OCI-LY7 (cell line): ENCODE measurements around the gene CDCP2. TPM values are rescaled to one million over a fixed set of nuclear protein-coding genes. Genes with fewer than 3 reads are reported as not detected.

Experiments used
- BruUV-seq: library from RNA; stranded (reverse); fragments of 400-500 nt; replicated peaks from 2 replicates; lab custom pipeline; 2021; lab: Mats Ljungman, UMichigan
- CTCF ChIA-PET: fragments of 300-600 bp; sonication (Branson Sonifier 250); formaldehyde crosslinking; loops from one replicate; lab custom pipeline; 2022; ENCODE audit warnings: antibody characterized with exemption; ENCODE audit not compliant: unreplicated experiment; lab: Charles Lee
- POLR2A ChIA-PET: fragments of 300-600 bp; sonication (Branson Sonifier 250); formaldehyde crosslinking; loops from one replicate; lab custom pipeline; 2022; ENCODE audit warnings: antibody characterized with exemption; lab: Charles Lee
- DNase-seq: peaks from one replicate; pipeline ENCODE4 v3.0.0-alpha.2; 2015; ENCODE audit warnings: low spot score
- H2AFZ ChIP-seq: fragments of 200-600 bp; sonication (generic), shearing (Covaris generic); 2 replicates; pipeline ENCODE4 v1.6.1; 2014; ENCODE audit warnings: mild to moderate bottlenecking, antibody characterized with exemption, low read length, moderate library complexity
- H3K27ac ChIP-seq: fragments of 200-600 bp; sonication (generic); 2 replicates; pipeline ENCODE4 v1.5.1; 2014; ENCODE audit warnings: mixed run types, low read depth, mild to moderate bottlenecking, moderate library complexity, low read length, inconsistent platforms; ENCODE audit not compliant: poor library complexity, severe bottlenecking
- H3K36me3 ChIP-seq: fragments of 200-600 bp; sonication (generic); 2 replicates; pipeline ENCODE4 v1.6.1; 2014; ENCODE audit warnings: mild to moderate bottlenecking, antibody characterized with exemption, low read length, moderate library complexity, mixed read lengths; ENCODE audit not compliant: insufficient read depth
- H3K4me1 ChIP-seq: fragments of 200-600 bp; sonication (generic); 2 replicates; pipeline ENCODE4 v1.5.1; 2014; ENCODE audit warnings: mild to moderate bottlenecking, low read length; ENCODE audit not compliant: insufficient read depth, poor library complexity, severe bottlenecking
- H3K4me2 ChIP-seq: fragments of 200-600 bp; sonication (generic); 2 replicates; pipeline ENCODE4 v1.6.1; 2014; ENCODE audit warnings: mild to moderate bottlenecking, low read length
- H3K4me3 ChIP-seq: fragments of 200-600 bp; sonication (generic); 2 replicates; pipeline ENCODE4 v1.5.1; 2014; ENCODE audit warnings: mild to moderate bottlenecking, low read depth, low read length; ENCODE audit not compliant: poor library complexity, severe bottlenecking
- H3K79me2 ChIP-seq: fragments of 200-600 bp; sonication (generic); 2 replicates; pipeline ENCODE4 v1.6.1; 2016; ENCODE audit warnings: low read depth, mild to moderate bottlenecking, low read length, moderate library complexity, mixed read lengths; ENCODE audit not compliant: insufficient read depth
- H3K9me2 ChIP-seq: fragments of 200-600 bp; sonication (generic); 2 replicates; pipeline ENCODE4 v1.6.1; 2016; ENCODE audit warnings: mild to moderate bottlenecking, low read length, mixed read lengths; ENCODE audit not compliant: insufficient read depth
- H3K9me3 ChIP-seq: fragments of 200-600 bp; sonication (generic); 2 replicates; pipeline ENCODE4 v1.6.1; 2014; ENCODE audit warnings: mild to moderate bottlenecking, mixed run types, low read length, mixed read lengths
- H4K20me1 ChIP-seq: fragments of 200-600 bp; sonication (generic); 2 replicates; pipeline ENCODE4 v1.6.1; 2014; ENCODE audit warnings: mild to moderate bottlenecking, antibody characterized with exemption, low read length, moderate library complexity, mixed read lengths; ENCODE audit not compliant: insufficient read depth
- CTCF ChIP-seq: fragments of 200-600 bp; sonication (generic); conservative IDR thresholded peaks from 2 replicates; pipeline ENCODE4 v1.5.1; 2014; ENCODE audit warnings: mild to moderate bottlenecking, antibody characterized with exemption, low read length, moderate library complexity, mixed read lengths
- EZH2phosphoT487 ChIP-seq: fragments of 200-600 bp; sonication (generic); IDR thresholded peaks from 2 replicates; pipeline ENCODE4 v1.6.1; 2018; ENCODE audit warnings: low read depth, borderline replicate concordance, mild to moderate bottlenecking, mixed run types, antibody characterized with exemption, low read length, moderate library complexity, mixed read lengths
- intact Hi-C: fragments of 100-400 bp; cut with micrococcal nuclease; formaldehyde crosslinking; loops from one replicate; pipeline ENCODE4 v1.10.0; 2022; ENCODE audit not compliant: unreplicated experiment
- total RNA-seq, 2 experiments: library from RNA; depleted of rRNA in 1 of 2; stranded (reverse); fragments of >200 nt in 1 of 2; shearing (Covaris generic) in 1 of 2; gene quantifications; 2 replicates each; pipeline ENCODE4 v1.2.3, GENCODE V29; 2014 to 2022

Gene CDCP2
- total RNA-seq, 2 experiments from 2014 or later = 0.09 TPM; not detected in 1

- ChIA-PET POLR2A (no interaction called here), CTCF (no interaction called here)
- TF ChIP-seq EZH2phosphoT487 (no peak), CTCF (no peak)
- no peaks in the 10 kb centered on the region for H3K79me2 ChIP-seq
- DNase-seq = no peak
- H3K4me1 ChIP-seq = no peaks in the 10 kb centered on the region
- H3K4me3 ChIP-seq = no peak overlapping the region
- no peak overlapping the region for H3K27ac ChIP-seq
- no peaks in the 10 kb centered on the region for H4K20me1 ChIP-seq
- intact Hi-C loops = no loop called here
- no peaks in the 10 kb centered on the region for H3K9me2 ChIP-seq
- H2AFZ ChIP-seq = no peak overlapping the region
- BruUV-seq = no TSS peak
- H3K9me3 ChIP-seq = no peaks in the 10 kb centered on the region
- peaks cover 18% of the 10 kb centered on the region for H3K36me3 ChIP-seq
- H3K4me2 ChIP-seq = no peak overlapping the region
Observed at GRCh38 chr1:54177726-54178125, 24.9 kb upstream of the CDCP2 start.

GRCh38 chr1:54176621-54177327, 24.0 kb upstream of the CDCP2 start:
- H3K9me3 ChIP-seq = no peaks in the 10 kb centered on the region
- no peaks in the 10 kb centered on the region for H4K20me1 ChIP-seq
- ChIA-PET POLR2A (interaction anchor here (0.5 kb wide), 1 partner anchor 12 kb away, joined by 3 read pairs; no protein-coding TSS in a partner anchor), CTCF (interaction anchor here (0.6 kb wide), 1 partner anchor 9 kb away, joined by 3 read pairs; no protein-coding TSS in a partner anchor)
- H3K4me2 ChIP-seq = no peak overlapping the region
- H3K9me2 ChIP-seq = no peaks in the 10 kb centered on the region
- intact Hi-C loops = no loop called here
- BruUV-seq = no TSS peak
- TF ChIP-seq CTCF (no peak), EZH2phosphoT487 (no peak)
- peaks cover 13% of the 10 kb centered on the region for H3K36me3 ChIP-seq
- no peak overlapping the region for H2AFZ ChIP-seq
- no peaks in the 10 kb centered on the region for H3K79me2 ChIP-seq
- DNase-seq = no peak
- H3K27ac ChIP-seq = no peak overlapping the region
- no peaks in the 10 kb centered on the region for H3K4me1 ChIP-seq
- H3K4me3 ChIP-seq = no peak overlapping the region

GRCh38 chr1:54174106-54174505, 21.3 kb upstream of the CDCP2 start:
- ChIA-PET POLR2A (interaction anchor here (0.6 kb wide), 1 partner anchor 1012 kb away, joined by 3 read pairs; no protein-coding TSS in a partner anchor), CTCF (no interaction called here)
- Histone ChIP-seq H3K9me3 (no peaks in the 10 kb centered on the region), H4K20me1 (no peaks in the 10 kb centered on the region), H3K4me3 (no peak overlapping the region), H3K27ac (no peak overlapping the region), H2AFZ (no peak overlapping the region), H3K4me2 (no peak overlapping the region), H3K36me3 (no peaks in the 10 kb centered on the region), H3K4me1 (no peaks in the 10 kb centered on the region), H3K9me2 (no peaks in the 10 kb centered on the region), H3K79me2 (no peaks in the 10 kb centered on the region)
- DNase-seq = no peak
- TF ChIP-seq EZH2phosphoT487 = no peak
- no peak for TF ChIP-seq CTCF
- intact Hi-C loops = no loop called here
- no TSS peak for BruUV-seq
